CD4-positive, alpha-beta T cell treated with Interleukin-15 for 4 hours (primary cell): ENCODE results near the gene CSHL1.
"Not testable (repeated sequence)": the region's sequence is repeated elsewhere in the genome, so short reads cannot be mapped to it uniquely, and the experiment has no call there.

Source experiments
- DNase-seq: peaks from one replicate; pipeline ENCODE4 v3.0.0-alpha.2; 2020; ENCODE audit warnings: low spot score

CSHL1 gene

DNA sequence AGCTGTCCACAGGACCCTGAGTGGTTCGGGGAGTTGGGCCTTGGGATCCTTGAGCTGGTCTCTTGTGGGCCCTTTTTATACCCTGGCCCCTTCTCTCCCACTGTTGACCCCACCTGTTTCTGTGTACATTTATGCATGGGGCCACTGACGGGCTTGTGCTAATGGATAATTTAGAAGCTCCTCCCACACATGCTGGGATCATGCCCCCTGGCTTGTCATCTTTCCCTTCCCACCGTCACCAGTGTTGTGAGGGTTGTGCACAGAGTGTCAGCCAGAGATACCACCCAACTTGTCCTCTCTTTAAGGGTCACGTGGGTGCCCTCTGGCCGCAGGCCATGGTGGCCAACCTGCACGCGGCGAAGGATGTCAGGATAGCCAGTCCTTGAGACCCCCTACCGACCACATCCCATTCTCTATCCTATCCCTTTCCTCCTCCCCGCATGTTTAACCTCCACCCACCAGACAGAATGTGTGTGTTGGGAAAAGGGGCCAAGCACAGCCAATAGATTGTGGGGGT, 7.8 kb upstream of the CSHL1 start, which contains the start of gene GH1:
Gene GH1 (minus strand): TSS at position 51 of the 517 bp plus-strand sequence. CDS start 63 bp downstream, outside the sequence.
- DNase-seq, result not testable (repeated sequence)

DNA sequence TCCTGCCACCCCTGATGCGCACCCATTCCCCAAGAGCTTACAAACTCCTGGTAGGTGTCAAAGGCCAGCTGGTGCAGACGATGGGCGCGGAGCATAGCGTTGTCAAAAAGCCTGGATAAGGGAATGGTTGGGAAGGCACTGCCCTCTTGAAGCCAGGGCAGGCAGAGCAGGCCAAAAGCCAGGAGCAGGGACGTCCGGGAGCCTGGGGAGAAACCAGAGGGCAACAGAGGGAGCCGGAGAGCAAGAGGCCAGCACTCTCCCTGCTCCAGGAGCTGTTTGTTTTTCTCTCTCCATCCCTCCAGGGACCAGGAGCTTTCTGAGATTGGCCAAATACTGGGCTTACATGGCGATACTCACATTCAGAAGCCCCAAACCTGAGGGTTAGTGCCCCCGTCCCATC, 7.2 kb upstream of the CSHL1 start:
- no peak for DNase-seq

DNA sequence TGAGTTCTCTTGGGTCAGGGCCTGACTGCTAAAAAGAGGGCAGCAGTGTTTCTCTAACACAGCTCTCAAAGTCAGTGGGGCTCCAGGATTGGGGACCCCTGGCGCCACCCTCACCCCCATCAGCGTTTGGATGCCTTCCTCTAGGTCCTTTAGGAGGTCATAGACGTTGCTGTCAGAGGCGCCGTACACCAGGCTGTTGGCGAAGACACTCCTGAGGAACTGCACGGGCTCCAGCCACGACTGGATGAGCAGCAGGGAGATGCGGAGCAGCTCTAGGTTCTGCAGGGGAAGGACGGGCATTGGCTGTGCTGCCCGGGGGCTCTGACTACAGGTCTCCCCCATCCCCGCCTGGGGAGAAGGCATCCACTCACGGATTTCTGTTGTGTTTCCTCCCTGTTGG, 6.6 kb upstream of the CSHL1 start:
- DNase-seq, result no peak

DNA sequence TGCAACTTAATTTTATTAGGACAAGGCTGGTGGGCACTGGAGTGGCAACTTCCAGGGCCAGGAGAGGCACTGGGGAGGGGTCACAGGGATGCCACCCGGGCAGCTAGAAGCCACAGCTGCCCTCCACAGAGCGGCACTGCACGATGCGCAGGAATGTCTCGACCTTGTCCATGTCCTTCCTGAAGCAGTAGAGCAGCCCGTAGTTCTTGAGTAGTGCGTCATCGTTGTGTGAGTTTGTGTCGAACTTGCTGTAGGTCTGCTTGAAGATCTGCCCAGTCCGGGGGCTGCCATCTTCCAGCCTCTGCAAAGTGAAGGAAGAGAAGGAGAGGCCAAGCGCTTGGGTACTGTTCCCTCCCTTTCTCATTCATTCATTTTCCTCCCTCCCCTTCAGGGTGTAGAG, 6.1 kb upstream of the CSHL1 start:
- DNase-seq, result not testable (repeated sequence)

DNA sequence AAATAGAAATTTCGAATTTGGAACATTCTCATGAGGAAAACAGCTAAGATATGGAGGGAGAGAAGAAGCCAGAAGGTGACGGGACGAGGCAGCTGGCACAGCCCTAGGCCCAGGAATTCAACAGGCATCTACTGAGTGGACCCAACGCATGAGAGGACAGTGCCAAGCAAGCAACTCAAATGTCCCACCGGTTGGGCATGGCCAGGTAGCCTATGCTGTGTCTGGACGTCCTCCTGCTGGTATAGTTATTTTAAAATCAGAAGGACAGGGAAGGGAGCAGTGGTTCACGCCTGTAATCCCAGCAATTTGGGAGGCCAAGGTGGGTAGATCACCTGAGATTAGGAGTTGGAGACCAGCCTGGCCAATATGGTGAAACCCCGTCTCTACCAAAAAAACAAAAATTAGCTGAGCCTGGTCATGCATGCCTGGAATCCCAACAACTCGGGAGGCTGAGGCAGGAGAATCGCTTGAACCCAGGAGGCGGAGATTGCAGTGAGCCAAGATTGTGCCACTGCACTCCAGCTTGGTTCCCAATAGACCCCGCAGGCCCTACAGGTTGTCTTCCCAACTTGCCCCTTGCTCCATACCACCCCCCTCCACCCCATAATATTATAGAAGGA, 5.6 kb upstream of the CSHL1 start:
- DNase-seq, result peak; percentile 31

DNA sequence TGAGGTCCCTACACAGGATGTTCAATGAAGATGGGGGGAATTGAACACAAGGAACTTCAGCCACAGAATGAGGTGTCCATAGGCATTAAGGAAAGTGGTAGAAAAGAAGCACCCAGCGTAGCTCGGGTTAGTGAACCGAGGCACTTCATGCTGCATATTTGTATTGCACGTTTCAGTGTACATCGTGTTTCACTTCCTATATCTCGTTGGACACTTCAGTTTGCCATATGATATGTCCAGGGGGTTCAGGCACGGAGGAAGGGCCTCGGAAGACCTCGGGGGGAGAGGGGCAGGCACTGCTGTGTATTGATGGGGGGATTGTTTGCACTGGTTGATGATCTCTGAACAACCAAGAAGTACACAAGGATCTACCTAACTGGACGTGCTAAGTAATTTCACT, 4.7 kb upstream of the CSHL1 start:
- DNase-seq, result not testable (repeated sequence)

DNA sequence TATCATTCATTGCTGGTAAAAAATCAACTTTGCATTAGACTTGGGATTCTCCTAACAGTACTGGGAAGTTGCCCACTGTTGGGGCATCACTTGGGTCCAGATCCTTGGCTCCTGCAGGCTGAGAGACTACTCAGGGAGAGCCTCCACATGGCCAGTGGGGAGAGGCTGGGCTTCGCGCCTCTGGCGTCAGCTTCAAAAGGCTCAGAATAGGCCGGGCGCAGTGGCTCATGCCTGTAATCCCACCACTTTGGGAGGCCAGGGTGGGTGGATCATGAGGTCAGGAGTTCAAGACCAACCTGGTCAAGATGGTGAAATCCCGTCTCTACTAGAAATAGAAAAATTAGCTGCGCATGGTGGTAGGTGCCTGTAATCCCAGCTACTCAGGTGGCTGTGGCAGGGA, 3.4 kb upstream of the CSHL1 start:
- no peak for DNase-seq

DNA sequence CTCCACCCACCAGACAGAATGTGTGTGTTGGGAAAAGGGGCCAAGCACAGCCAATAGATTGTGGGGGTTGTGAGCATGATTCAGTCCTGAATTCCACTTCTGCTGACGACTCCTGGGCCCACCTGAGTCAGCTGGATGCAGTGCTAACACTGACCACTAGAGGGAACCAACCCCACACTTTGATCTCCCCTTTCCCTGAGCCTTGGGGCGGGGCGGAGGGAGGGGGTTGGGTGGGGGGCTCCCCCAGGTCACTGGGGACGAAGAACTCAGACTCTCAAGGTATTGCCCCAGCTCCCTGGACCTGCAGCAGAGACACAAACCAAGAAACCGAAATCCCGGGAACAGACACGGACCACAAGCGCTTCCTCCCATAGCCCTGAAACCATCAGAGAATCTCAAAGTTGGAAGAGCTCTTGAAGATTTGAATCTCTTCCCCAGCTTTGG, 621 bp upstream of the CSHL1 start:
- peak; percentile 59 for DNase-seq

DNA sequence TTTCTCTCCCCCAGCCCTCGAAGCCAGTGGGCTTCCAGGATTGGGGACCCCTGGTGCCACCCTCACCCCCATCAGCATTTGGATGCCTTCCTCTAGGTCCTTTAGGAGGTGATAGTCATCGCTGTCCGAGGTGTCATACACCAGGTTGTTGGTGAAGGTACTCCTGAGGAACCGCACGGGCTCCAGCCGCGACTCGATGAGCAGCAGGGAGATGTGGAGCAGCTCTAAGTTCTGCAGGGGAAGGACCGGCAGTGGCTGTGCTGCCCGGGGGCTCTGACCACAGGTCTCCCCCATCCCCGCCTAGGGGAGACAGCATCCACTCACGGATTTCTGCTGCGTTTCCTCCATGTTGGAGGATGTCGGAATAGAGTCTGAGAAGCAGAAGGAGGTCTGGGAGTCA, 962 bp downstream of the CSHL1 start:
- DNase-seq, result no peak

DNA sequence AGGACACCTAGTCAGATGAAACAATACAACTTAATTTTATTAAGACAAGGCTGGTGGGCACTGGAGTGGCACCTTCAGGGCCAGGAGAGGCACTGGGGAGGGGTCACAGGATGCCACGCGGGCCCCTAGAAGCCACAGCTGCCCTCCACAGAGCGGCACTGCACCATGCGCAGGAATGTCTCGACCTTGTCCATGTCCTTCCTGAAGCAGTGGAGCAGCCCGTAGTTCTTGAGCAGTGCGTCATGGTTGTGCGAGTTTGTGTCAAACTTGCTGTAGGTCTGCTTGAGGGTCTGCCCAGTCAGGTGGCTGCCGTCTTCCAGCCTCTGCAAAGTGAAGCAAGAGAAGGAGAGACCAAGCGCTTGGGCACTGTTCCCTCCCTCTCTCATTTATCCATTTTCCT, 1.5 kb downstream of the CSHL1 start:
- not testable (repeated sequence) for DNase-seq

DNA sequence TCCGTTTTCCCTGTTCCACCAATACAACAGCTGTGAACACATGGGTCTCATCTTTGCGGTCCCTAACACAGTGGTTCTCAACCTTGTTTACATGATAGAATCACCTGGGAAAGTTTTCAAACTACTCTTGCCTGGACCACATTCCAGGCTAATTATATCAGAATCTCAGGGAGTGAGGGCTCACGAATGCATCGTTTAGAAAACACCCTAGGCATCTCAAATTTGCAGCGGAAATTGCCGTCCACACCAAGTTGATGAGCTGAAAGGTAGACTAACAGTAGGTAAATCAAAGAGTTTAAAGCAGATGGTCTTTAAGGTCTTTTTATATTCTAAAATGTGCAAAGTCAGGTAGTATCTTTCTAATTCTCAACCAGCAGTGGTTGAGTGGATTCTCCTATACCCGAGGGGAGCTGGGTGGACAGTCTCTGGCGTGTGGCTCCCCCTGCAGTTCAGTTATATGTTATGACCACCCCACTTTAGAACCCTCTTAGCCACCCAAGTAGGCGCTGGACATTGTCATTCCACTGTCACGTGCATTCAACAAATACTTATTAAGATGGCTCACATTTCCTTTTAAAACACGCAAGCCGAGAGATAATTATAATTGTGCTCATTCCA, 3.8 kb downstream of the CSHL1 start:
- not testable (repeated sequence) for DNase-seq

DNA sequence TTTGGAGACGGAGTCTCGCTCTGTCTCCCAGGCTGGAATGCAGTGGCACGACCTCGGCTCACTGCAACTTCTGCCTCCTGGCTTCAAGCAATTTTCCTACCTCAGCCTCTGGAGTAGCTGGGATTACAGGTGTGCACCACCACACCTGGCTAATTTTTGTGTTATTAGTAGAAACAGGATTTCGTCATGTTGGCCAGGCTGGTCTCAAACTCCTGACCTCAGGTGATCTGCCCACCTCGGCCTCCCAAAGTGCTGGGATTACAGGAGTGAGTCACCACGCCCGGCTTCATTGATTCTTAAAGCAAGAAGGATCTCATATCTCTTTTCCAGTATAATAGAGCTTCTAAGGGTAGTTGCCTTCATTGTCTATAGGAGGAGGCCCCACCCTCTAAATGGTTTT, 6.3 kb downstream of the CSHL1 start:
- DNase-seq, result not testable (repeated sequence)

DNA sequence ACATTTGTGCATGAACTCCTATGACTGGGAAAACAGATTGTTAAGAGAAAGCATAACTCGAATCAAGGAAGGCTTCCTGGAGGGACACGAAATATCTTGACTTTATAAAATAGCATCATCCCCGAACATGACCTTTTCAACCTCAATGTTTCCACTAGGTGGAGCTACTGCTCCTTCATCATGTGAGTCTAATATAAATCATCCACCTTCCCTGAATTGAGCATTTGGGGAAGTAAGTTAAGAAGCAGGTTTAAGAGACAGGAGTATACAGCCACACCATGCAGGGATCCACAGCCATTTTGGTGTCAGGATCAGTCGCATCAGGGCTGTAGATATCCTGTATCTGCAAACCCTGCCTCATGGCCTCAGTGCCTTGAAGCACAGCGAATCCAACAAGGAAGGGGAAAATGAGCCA, 7.3 kb downstream of the CSHL1 start:
- peak; percentile 60 for DNase-seq

DNA sequence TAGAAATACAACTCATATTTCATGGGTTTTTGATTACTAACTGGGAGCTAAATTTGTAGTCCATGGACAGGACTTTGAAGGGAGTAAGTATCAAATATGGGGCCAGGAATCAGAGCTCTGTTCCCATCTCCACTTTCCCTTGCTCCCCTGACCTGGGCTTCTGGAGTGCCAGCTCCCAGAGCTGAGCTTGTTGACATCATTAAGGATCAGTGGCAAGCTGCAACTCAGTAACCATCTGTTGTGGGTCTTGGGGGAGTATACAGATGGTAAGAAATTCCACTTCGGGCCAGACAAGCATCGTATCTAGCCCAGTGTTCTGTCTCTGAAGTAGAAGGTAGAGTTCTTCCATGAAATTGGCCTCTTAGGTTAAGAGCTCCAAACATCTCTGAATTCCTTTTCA, 9.1 kb downstream of the CSHL1 start:
- not testable (repeated sequence) for DNase-seq

DNA sequence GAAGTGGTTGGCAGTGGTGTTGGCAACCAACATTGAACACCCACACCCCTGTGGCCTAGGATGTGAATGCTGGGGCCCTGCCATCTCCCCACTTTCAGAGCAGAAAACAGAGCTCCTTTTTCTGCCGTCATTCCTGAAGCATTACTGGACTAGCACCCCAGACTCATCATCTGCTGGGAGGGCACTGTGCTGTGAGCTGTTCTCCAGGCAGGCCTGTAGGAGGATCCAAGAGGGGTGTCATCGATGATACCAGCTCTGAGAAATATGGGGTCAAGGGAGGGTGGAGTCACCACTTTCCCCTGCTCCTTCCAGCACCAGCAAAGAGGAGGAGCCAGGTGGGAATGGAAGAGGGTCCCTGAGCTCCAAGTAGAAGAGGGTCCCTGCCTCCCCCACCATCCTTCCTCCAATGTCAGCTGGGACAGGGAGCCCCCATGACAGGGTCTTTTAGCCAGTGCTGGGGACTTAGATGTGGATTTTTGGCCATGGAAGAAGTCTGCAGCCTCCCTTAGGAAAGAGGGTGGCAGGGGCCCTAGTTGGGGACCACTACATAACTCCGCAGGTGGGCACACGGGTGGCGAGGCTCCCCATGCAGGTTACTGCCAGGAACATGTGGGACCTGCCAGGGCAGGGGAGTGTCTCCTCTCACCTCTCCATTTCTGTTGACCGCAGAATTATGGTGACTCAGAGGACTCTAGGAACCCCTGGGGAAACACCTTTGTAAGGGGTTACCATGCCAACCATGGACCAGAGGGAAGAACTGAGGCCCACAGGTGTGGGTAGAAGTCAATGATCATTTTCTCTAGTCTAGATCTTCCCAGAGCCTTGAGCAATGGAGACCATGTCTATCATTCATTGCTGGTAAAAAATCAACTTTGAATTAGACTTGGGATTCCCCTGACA, 11.9 kb downstream of the CSHL1 start:
- peak; percentile 60 for DNase-seq

DNA sequence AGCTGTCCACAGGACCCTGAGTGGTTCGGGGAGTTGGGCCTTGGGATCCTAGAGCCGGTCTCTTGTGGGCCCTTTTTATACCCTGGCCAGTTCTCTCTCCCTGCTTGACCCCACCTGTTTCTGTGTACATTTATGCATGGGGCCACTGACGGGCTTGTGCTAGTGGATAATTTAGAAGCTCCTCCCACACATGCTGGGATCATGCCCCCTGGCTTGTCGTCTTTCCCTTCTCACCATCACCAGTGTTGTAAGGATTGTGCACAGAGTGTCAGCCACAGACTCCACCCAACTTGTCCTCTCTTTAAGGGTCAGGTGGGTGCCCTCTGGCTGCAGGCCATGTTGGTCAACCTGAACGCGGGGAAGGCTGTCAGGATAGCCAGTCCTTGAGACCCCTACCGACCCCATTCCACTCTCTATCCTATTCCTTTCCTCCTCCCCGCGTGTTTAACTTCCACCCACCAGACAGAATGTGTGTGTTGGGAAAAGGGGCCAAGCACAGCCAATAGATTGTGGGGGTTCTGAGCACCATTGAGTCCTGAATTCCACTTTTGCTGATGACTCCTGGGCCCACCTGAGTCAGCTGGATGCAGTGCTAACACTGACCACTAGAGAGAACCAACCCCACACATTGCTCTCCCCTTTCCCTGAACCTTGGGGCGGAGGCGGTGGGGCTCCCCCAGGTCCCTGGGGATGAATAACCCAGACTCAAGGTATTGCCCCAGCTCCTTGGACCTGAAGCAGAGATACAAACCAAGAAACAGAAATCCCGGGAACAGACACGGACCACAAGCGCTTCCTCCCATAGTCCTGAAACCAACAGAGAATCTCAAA, 14.3 kb downstream of the CSHL1 start, which contains the start of gene CSH1:
Gene CSH1 (minus strand): TSS at position 51 of the 831 bp plus-strand sequence. CDS start 63 bp downstream, outside the sequence.
- not testable (repeated sequence) for DNase-seq

DNA sequence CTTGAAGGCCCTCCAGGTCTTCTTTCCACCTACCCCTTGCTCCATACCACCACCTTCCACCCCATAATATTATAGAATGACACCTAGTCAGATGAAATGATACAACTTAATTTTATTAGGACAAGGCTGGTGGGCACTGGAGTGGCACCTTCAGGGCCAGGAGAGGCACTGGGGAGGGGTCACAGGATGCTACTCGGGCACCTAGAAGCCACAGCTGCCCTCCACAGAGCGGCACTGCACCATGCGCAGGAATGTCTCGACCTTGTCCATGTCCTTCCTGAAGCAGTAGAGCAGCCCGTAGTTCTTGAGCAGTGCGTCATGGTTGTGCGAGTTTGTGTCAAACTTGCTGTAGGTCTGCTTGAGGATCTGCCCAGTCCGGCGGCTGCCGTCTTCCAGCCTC, 16.2 kb downstream of the CSHL1 start:
- not testable (repeated sequence) for DNase-seq

DNA sequence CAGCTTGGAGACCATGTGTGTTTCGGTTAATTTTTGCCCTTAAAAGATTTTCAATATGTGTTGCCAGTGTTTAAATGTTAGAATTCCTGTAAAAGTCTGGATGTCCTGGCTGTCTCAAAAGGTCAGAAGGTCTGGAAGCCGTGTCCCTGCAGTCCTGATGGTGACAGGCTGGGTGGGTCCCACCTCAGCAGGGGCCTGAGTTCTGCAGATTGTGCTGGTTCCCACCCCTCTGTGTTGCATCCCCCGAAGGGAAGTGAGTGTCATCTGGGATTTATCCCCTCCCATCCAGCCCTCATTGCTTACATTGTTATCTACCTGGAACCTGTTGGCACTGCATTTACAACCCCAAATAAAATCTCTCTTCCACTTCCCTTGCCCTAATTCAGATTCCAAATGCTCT, 17.0 kb downstream of the CSHL1 start:
- DNase-seq, result not testable (repeated sequence)

DNA sequence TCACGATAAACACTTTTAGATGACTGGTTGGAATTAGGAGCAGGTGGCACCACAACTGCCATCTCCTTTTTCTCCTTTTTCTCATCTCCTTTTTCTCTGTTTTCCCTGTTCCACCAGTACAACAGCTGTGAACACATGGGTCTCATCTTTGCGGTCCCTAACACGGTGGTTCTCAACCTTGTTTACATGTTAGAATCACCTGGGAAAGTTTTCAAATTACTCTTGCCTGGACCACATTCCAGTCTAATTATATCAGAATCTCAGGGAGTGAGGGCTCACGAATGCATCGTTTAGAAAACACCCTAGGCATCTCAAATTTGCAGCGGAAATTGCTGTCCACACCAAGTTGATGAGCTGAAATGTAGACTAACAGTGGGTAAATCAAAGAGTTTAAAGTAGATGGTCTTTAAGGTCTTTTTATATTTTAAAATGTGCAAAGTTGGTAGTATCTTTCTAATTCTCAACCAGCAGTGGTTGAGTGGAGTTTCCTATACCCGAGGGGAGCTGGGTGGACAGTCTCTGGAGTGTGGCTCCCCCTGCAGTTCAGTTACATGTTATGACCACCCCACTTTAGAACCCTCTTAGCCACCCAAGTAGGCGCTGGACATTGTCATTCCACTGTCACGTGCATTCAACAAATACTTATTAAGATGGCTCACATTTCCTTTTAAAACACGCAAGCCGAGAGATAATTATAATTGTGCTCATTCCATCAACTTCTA, 18.6 kb downstream of the CSHL1 start:
- DNase-seq, result not testable (repeated sequence)

DNA sequence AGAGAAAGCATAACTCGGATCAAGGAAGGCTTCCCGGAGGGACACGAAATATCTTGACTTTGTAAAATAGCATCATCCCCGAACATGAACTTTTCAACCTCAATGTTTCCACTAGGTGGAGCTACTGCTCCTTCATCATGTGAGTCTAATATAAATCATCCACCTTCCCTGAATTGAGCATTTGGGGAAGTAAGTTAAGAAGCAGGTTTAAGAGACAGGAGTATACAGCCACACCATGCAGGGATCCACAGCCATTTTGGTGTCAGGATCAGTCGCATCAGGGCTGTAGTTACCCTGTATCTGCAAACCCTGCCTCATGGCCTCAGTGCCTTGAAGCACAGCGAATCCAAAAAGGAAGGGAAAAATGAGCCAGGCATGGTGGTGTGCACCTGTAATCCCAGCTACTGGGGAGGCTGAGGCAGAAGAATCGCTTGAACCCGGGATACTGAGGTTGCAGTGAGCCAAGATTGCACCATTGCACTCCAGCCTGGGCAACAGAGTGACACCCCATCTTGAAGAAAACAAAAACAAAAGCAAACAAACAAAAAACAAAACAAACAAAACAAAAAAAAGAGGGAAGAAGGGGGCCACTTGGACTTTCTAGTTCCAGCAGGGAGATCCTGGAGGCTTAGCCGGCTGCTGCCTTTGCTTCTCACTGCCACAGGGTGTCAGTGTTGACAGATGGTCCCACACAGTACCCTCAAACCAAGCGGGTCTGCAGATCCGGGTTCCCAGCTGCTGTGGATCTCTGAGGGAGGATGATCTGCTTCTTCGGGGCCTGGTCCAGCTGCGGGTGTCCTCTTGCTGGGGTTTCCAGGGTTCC, 21.8 kb downstream of the CSHL1 start:
- peak; percentile 27 for DNase-seq
